Measurements from ENCODE around the gene GRID1. TPM values are rescaled to one million over a fixed set of nuclear protein-coding genes. Genes with fewer than 3 reads are reported as not detected.

GRID1 gene
- total and polyA plus RNA-seq, 10 of the 15 experiments (the other 5 are each of a cell fraction or from before 2014, with no cell fraction given), result 0.04 to 0.62 (median 0.08) TPM; not detected in 5

DNA sequence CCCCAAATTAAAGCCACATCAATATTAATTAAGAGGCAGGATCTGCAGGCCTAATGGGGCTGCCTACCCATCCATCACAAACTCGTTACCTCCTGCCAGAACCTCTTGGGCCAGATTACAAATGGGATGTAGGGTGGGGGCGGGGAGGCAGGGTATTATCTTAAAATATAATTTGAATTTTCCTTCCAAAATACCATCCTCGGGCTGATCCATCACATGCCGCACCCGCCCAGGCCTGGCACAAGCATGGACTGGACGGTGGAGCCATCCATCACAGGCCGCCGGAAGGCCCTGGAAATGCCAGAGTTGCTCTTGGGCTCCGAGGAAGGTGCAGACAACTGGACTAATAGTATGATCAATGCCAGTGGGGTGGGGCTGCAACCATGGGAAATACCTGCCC, 212.8 kb downstream of the GRID1 start (continued):
- TF ChIP-seq, protein P1, sequence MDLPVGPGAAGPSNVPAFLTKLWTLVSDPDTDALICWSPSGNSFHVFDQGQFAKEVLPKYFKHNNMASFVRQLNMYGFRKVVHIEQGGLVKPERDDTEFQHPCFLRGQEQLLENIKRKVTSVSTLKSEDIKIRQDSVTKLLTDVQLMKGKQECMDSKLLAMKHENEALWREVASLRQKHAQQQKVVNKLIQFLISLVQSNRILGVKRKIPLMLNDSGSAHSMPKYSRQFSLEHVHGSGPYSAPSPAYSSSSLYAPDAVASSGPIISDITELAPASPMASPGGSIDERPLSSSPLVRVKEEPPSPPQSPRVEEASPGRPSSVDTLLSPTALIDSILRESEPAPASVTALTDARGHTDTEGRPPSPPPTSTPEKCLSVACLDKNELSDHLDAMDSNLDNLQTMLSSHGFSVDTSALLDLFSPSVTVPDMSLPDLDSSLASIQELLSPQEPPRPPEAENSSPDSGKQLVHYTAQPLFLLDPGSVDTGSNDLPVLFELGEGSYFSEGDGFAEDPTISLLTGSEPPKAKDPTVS (IDR thresholded peaks at IDR 0.05; ENCODE audit: low read depth, low read length), result no peak
- TF ChIP-seq, protein P2, sequence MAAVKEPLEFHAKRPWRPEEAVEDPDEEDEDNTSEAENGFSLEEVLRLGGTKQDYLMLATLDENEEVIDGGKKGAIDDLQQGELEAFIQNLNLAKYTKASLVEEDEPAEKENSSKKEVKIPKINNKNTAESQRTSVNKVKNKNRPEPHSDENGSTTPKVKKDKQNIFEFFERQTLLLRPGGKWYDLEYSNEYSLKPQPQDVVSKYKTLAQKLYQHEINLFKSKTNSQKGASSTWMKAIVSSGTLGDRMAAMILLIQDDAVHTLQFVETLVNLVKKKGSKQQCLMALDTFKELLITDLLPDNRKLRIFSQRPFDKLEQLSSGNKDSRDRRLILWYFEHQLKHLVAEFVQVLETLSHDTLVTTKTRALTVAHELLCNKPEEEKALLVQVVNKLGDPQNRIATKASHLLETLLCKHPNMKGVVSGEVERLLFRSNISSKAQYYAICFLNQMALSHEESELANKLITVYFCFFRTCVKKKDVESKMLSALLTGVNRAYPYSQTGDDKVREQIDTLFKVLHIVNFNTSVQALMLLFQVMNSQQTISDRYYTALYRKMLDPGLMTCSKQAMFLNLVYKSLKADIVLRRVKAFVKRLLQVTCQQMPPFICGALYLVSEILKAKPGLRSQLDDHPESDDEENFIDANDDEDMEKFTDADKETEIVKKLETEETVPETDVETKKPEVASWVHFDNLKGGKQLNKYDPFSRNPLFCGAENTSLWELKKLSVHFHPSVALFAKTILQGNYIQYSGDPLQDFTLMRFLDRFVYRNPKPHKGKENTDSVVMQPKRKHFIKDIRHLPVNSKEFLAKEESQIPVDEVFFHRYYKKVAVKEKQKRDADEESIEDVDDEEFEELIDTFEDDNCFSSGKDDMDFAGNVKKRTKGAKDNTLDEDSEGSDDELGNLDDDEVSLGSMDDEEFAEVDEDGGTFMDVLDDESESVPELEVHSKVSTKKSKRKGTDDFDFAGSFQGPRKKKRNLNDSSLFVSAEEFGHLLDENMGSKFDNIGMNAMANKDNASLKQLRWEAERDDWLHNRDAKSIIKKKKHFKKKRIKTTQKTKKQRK (IDR thresholded peaks at IDR 0.05; ENCODE audit: low read depth, low read length), result no peak
- no peak for TF ChIP-seq PAX5 (IDR thresholded peaks at IDR 0.05; ENCODE audit: borderline replicate concordance, low read depth, low read length)
- no peak for TF ChIP-seq CHD4 (IDR thresholded peaks at IDR 0.05)

DNA sequence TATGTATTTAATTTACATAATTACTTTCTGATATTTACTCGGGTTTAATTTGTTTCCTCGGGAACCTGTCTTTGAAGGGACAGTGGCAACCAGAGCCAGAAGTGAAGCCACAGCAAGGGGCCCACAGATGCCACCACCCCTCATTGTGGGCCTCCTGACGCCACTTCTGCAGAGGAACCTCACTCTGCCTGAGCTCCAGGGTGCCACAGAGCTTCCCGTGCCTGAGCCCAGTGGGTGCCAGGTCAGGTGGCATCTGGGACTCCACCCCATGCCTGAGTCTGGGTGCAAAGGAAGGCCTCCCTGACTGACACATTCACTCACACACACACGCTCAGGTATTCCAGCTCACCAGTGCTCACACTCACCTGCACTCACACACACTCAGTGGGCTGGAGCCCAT, 213.7 kb downstream of the GRID1 start:
- RAD21 ChIA-PET (ENCODE audit: unreplicated experiment), result no interaction called here
- no TSS peak for BruUV-seq (replicated peaks)
- no peak for FAIRE-seq
- Histone ChIP-seq H3K4me3 (no peak overlapping the region), H3K9ac (ENCODE audit: control insufficient read depth, insufficient read depth, low read length) (no peak overlapping the region), H3K4me1 (ENCODE audit: control insufficient read depth, insufficient read depth, low read length) (no peaks in the 10 kb centered on the region), H2AFZ (ENCODE audit: control insufficient read depth, low read depth, low read length) (no peak overlapping the region), H3K9me3 (replicated peaks; ENCODE audit: control insufficient read depth, insufficient read depth, low read length) (no peaks in the 10 kb centered on the region), H3K36me3 (ENCODE audit: control insufficient read depth in 2 of 2, insufficient read depth in 2 of 2, low read length in 1 of 2) (no peaks in the 10 kb centered on the region), H3K27ac (ENCODE audit: control insufficient read depth, insufficient read depth) (no peak overlapping the region), H4K20me1 (ENCODE audit: control insufficient read depth, insufficient read depth) (no peaks in the 10 kb centered on the region), H3K4me2 (ENCODE audit: control insufficient read depth, insufficient read depth) (no peak overlapping the region), H3K27me3 (replicated peaks in 1 of 2; ENCODE audit: control insufficient read depth in 2 of 2, insufficient read depth in 2 of 2, low read length in 1 of 2) (peaks cover 0 to 6% of the 10 kb centered on the region in 2 experiments; a peak in 2 of 4 replicates), H3K79me2 (ENCODE audit: control insufficient read depth, insufficient read depth, low read length) (no peaks in the 10 kb centered on the region)
- SMC1A ChIA-PET (ENCODE audit: uncharacterized antibody, unreplicated experiment), result no interaction called here
- DNase-seq (ENCODE audit: low read depth, low spot score), result no peak
- WGBS (ENCODE audit: insufficient coverage, insufficient replicate concordance, low lambda C conversion rate, missing lambda C conversion rate), result 2% methylated on average over 5 of the region's 5 CpGs
- ATAC-seq, result no peak
- intact Hi-C loops (cut with micrococcal nuclease; ENCODE audit: unreplicated experiment), result no loop called here
- TF ChIP-seq STAT1 (conservative IDR thresholded peaks at IDR 0.05) (no peak), HDAC2 (IDR thresholded peaks at IDR 0.05) (no peak), BHLHE40 (IDR thresholded peaks at IDR 0.05; ENCODE audit: borderline replicate concordance in 1 of 2, low read depth in 2 of 2, low read length in 1 of 2) (no peak), PML (IDR thresholded peaks at IDR 0.05; ENCODE audit: low read length) (no peak), TARDBP (IDR thresholded peaks at IDR 0.05; ENCODE audit: borderline replicate concordance) (no peak), CBFB (IDR thresholded peaks at IDR 0.05; ENCODE audit: low read depth) (no peak), MYC (IDR thresholded peaks at IDR 0.05; ENCODE audit: insufficient read depth, insufficient read length, insufficient replicate concordance, low read length, severe bottlenecking) (no peak), NR2C2 (IDR thresholded peaks at IDR 0.05; ENCODE audit: borderline replicate concordance, control insufficient read depth, insufficient read length, low read depth) (no peak), MTA2 (IDR thresholded peaks at IDR 0.05; ENCODE audit: low read depth) (no peak)
- POLR2A ChIA-PET, result no interaction called here
- CTCF ChIA-PET, result no interaction called here
- in situ Hi-C loops (cut with MboI), result no loop called here
